ENCODE results near the gene PVALB.

PVALB gene

GRCh38 chr22:36753916-36754315 is 62.9 kb downstream of the PVALB start:
- TF ChIP-seq, protein P1, sequence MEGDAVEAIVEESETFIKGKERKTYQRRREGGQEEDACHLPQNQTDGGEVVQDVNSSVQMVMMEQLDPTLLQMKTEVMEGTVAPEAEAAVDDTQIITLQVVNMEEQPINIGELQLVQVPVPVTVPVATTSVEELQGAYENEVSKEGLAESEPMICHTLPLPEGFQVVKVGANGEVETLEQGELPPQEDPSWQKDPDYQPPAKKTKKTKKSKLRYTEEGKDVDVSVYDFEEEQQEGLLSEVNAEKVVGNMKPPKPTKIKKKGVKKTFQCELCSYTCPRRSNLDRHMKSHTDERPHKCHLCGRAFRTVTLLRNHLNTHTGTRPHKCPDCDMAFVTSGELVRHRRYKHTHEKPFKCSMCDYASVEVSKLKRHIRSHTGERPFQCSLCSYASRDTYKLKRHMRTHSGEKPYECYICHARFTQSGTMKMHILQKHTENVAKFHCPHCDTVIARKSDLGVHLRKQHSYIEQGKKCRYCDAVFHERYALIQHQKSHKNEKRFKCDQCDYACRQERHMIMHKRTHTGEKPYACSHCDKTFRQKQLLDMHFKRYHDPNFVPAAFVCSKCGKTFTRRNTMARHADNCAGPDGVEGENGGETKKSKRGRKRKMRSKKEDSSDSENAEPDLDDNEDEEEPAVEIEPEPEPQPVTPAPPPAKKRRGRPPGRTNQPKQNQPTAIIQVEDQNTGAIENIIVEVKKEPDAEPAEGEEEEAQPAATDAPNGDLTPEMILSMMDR (IDR thresholded peaks at IDR 0.05) = no peak
- DNase-seq (ENCODE audit: low spot score) = peak; percentile 64
- no peak overlapping the region for H3K27ac ChIP-seq

GRCh38 chr22:36753120-36753802 is 63.6 kb downstream of the PVALB start:
- H3K4me3 ChIP-seq = no peak overlapping the region
- no peak overlapping the region for H3K27ac ChIP-seq
- DNase-seq (ENCODE audit: low spot score) = peak; percentile 24
- TF ChIP-seq, protein P1 (IDR thresholded peaks at IDR 0.05) = no peak

More at GRCh38 chr22:36753916-36754315, 62.9 kb downstream of the PVALB start:
- H3K4me3 ChIP-seq = no peak overlapping the region
